Adrenal gland (tissue), 12 donors: ENCODE results near the gene NT5C2. TPM values are rescaled to one million over a fixed set of nuclear protein-coding genes. Genes with fewer than 3 reads are reported as not detected.

Experiments
- DNase-seq, 7 donors: peaks; one replicate each; pipeline ENCODE4 v3.0.0-alpha.2; 2019 to 2020
- H3K27ac ChIP-seq, 5 donors: fragments of 200-600 bp; sonication (generic) in 4 of 5; 1 replicate in 3 of 5; 2 replicates in 2 of 5; pipeline versions ENCODE4 v1.5.1 to v1.8.0; 2016 to 2020; ENCODE audit warnings: mild to moderate bottlenecking in 1 of 5
- H3K27me3 ChIP-seq: fragments of 200-600 bp; 2 replicates; pipeline ENCODE4 v1.8.0; 2021
- H3K36me3 ChIP-seq, 2 donors: fragments of 200-600 bp; replicated peaks in 1 of 2; 1 replicate in 1 of 2; 2 replicates in 1 of 2; pipeline versions ENCODE4 v1.5.1 to v1.8.0; 2018 to 2022
- H3K4me1 ChIP-seq, 2 donors: fragments of 200-600 bp; replicated peaks in 1 of 2; 1 replicate in 1 of 2; 2 replicates in 1 of 2; pipeline versions ENCODE4 v1.5.1 to v1.8.0; 2018 to 2021
- H3K4me3 ChIP-seq, 4 donors: fragments of 200-600 bp; sonication (generic) in 3 of 4; one replicate each; pipeline ENCODE4 v1.5.1; 2016 to 2018
- H3K9me3 ChIP-seq, 3 donors: fragments of 200-600 bp; sonication (generic) in 1 of 3; replicated peaks in 1 of 3; 1 replicate in 2 of 3; 2 replicates in 1 of 3; pipeline versions ENCODE4 v1.5.1 to v1.8.0; 2016 to 2021
- CTCF ChIP-seq, 6 experiments: fragments of 450-650 bp in 4 of 6; fragments of 200-600 bp in 2 of 6; sonication (generic) in 1 of 6; IDR thresholded peaks; 1 replicate in 5 of 6; 2 replicates in 1 of 6; pipeline versions ENCODE4 v1.5.1 to v1.8.0; 2016 to 2021; ENCODE audit warnings: antibody characterized with exemption in 6 of 6, mild to moderate bottlenecking in 2 of 6, moderate library complexity in 1 of 6
- POLR2A ChIP-seq, 2 donors: fragments of 450-650 bp; IDR thresholded peaks; one replicate each; pipeline ENCODE4 v1.6.1; 2017; ENCODE audit warnings: antibody characterized with exemption in 2 of 2, mild to moderate bottlenecking in 2 of 2, moderate library complexity in 1 of 2
- WGBS, 4 donors: extraction: QIAGEN DNeasy Blood & Tissue Kit in 2 of 4; methylation state at CpG; one replicate each; pipeline versions ENCODE4 v1.1.5 to v1.1.7; 2013 to 2017; 5-methylcytosine and 5-hydroxymethylcytosine counted together
- intact Hi-C, 2 donors: fragments of 100-400 bp; cut with DNase I; formaldehyde crosslinking; loops; one replicate each; pipeline versions ENCODE4 v1.14.1 to v1.15.0; 2022 to 2023
- polyA plus RNA-seq, 3 donors: library from polyadenylated mRNA; stranded (reverse); fragments of 200-250 nt in 2 of 3; fragments of 350-450 nt in 1 of 3; fragmentation: Illumina TruSeq in 1 of 3; extraction: RNeasy Lipid Tissue Mini Kit (QIAGEN cat#74804) in 1 of 3; gene quantifications; one replicate each; pipeline ENCODE4 v1.2.3, GENCODE V29; 2013 to 2014
- total RNA-seq, 9 donors: library from RNA; depleted of rRNA in 4 of 9; stranded (reverse); fragments of >200 nt in 4 of 9; fragments of 120-200 nt in 1 of 9; fragmentation: NEBNext Ultra II Directional in 1 of 9; extraction: Animal tissue kit (Norgen Biotek cat#: 25700) in 1 of 9; gene quantifications; one replicate each; pipeline versions ENCODE4 v1.1.0 to v1.2.4, GENCODE V29; 2013 to 2023
- donor health status: healthy with polysubstance abuse.
- donor health status: Bipolar disorder and iron deficiency.
- donor health status: DM: yes; HTN: yes; CAD: no.
- donor health status: DM: no; HTN: no; CAD: no.
- donor health status: DM: no; HTN: no; CAD: no.
- donor health status: DM: yes; HTN: yes; CAD: no.

The NT5C2 gene
- total and polyA plus RNA-seq, 12 donors: 23.2 to 101 (median 71.1) TPM

- intact Hi-C loops: no loop called here
- Histone ChIP-seq H3K4me1 (peaks cover 0 to 12% of the 10 kb centered on the region in 2 donors), H3K4me3 (no peak overlapping the region), H3K27me3 (no peaks in the 10 kb centered on the region), H3K27ac (peak overlapping the region in 3 of 5 donors; percentile 51 to 59 (median 52)), H3K36me3 (no peaks in the 10 kb centered on the region), H3K9me3 (no peaks in the 10 kb centered on the region)
- DNase-seq: peak; percentile 52 to 82 (median 76)
- 54 to 62% (median 58%) methylated on average over 8 of the region's 8 CpGs for WGBS, 4 donors
- TF ChIP-seq CTCF (IDR thresholded peaks at IDR 0.05): no peak
- TF ChIP-seq POLR2A (IDR thresholded peaks at IDR 0.05): no peak
Observed at GRCh38 chr10:103204353-103205255, 11.5 kb upstream of the NT5C2 start.

GRCh38 chr10:103203466-103203865, 10.4 kb upstream of the NT5C2 start:
- Histone ChIP-seq H3K9me3 (no peaks in the 10 kb centered on the region), H3K27ac (no peak overlapping the region), H3K4me3 (no peak overlapping the region), H3K4me1 (peaks cover under 1 to 12% of the 10 kb centered on the region in 2 donors), H3K36me3 (no peaks in the 10 kb centered on the region), H3K27me3 (no peaks in the 10 kb centered on the region)
- WGBS, 4 donors: 91 to 100% (median 97%) methylated on average over 3 of the region's 3 CpGs
- no peak for TF ChIP-seq POLR2A (IDR thresholded peaks at IDR 0.05)
- TF ChIP-seq CTCF (IDR thresholded peaks at IDR 0.05): no peak
- DNase-seq: no peak
- intact Hi-C loops: no loop called here

- no peaks in the 10 kb centered on the region for H3K27me3 ChIP-seq
- intact Hi-C loops: no loop called here
- no peaks in the 10 kb centered on the region for H3K36me3 ChIP-seq
- H3K4me3 ChIP-seq: no peak overlapping the region
- DNase-seq: no peak
- peaks cover 11 to 21% of the 10 kb centered on the region in 2 donors for H3K4me1 ChIP-seq
- H3K9me3 ChIP-seq: no peaks in the 10 kb centered on the region
- 72 to 83% (median 80%) methylated on average over 7 of the region's 7 CpGs for WGBS, 4 donors
- no peak overlapping the region for H3K27ac ChIP-seq
- TF ChIP-seq POLR2A (IDR thresholded peaks at IDR 0.05): no peak
- TF ChIP-seq CTCF (IDR thresholded peaks at IDR 0.05): no peak
Observed at GRCh38 chr10:103202319-103202718, 9.2 kb upstream of the NT5C2 start.

- WGBS, 4 donors: 80 to 87% (median 84%) methylated on average over 1 of the region's 1 CpG
- Histone ChIP-seq H3K9me3 (no peaks in the 10 kb centered on the region), H3K4me1 (peaks cover 26 to 28% of the 10 kb centered on the region in 2 donors), H3K27me3 (no peaks in the 10 kb centered on the region), H3K27ac (no peak overlapping the region), H3K36me3 (no peaks in the 10 kb centered on the region), H3K4me3 (no peak overlapping the region)
- TF ChIP-seq POLR2A (IDR thresholded peaks at IDR 0.05) (no peak), CTCF (IDR thresholded peaks at IDR 0.05) (no peak)
- intact Hi-C loops: loop anchor here in 1 of 2 donors (10.0 kb wide), 1 partner anchor 85 kb away; no protein-coding TSS in a partner anchor
- no peak for DNase-seq
Observed at GRCh38 chr10:103199488-103199887, 6.4 kb upstream of the NT5C2 start.
